Gastrocnemius medialis (tissue), 4 donors: ENCODE measurements around the gene P2RX1. TPM values are rescaled to one million over a fixed set of nuclear protein-coding genes. Genes with fewer than 3 reads are reported as not detected.
A peak's percentile ranks its signal among the peaks of the same experiment; 100 is the strongest.

Source experiments
- ATAC-seq, 2 donors: fragments of 150-250 bp; one replicate each; pipeline ENCODE4 v1.9.1; 2016
- DNase-seq, 2 donors: peaks; one replicate each; pipeline ENCODE4 v3.0.0-alpha.2; 2019
- H3K27ac ChIP-seq, 4 donors: fragments of 200-600 bp; sonication (generic); 1 replicate in 1 of 4; 2 replicates in 3 of 4; pipeline ENCODE4 v1.5.1; 2016 to 2018; ENCODE audit warnings: mild to moderate bottlenecking in 2 of 4, moderate library complexity in 1 of 4
- H3K27me3 ChIP-seq, 3 donors: fragments of 200-600 bp; sonication (generic) in 2 of 3; 1 replicate in 1 of 3; 2 replicates in 2 of 3; pipeline versions ENCODE4 v1.5.1 to v1.6.0; 2016 to 2019; ENCODE audit warnings: mild to moderate bottlenecking in 1 of 3, moderate library complexity in 1 of 3
- H3K36me3 ChIP-seq, 2 donors: fragments of 200-600 bp; sonication (generic) in 1 of 2; one replicate each; pipeline ENCODE4 v1.5.1; 2017 to 2018
- H3K4me1 ChIP-seq, 2 donors: fragments of 200-600 bp; sonication (generic) in 1 of 2; one replicate each; pipeline ENCODE4 v1.5.1; 2016 to 2017; ENCODE audit warnings: mild to moderate bottlenecking in 2 of 2
- H3K4me3 ChIP-seq, 4 donors: fragments of 200-600 bp; sonication (generic) in 3 of 4; 1 replicate in 1 of 4; 2 replicates in 3 of 4; pipeline ENCODE4 v1.5.1; 2016 to 2019; ENCODE audit warnings: mild to moderate bottlenecking in 2 of 4
- H3K9me3 ChIP-seq, 3 donors: fragments of 200-600 bp; sonication (generic) in 2 of 3; 1 replicate in 1 of 3; 2 replicates in 2 of 3; pipeline ENCODE4 v1.5.1; 2016 to 2019
- POLR2A ChIP-seq, 2 donors: fragments of 450-650 bp; IDR thresholded peaks; one replicate each; pipeline ENCODE4 v1.6.1; 2017; ENCODE audit warnings: antibody characterized with exemption in 2 of 2, mild to moderate bottlenecking in 2 of 2, moderate library complexity in 2 of 2
- in situ Hi-C, 4 donors: fragments of 200-750 bp; cut with MboI; loops; one replicate each; pipeline versions ENCODE4 v1.15.0 to v1.8.0; 2017; ENCODE audit warnings: low sequenced_read_pairs in 4 of 4
- intact Hi-C: fragments of 100-400 bp; cut with DNase I; formaldehyde crosslinking; loops from one replicate; pipeline ENCODE4 v1.15.1; 2023; ENCODE audit warnings: low total_unique reads
- total RNA-seq, 4 donors: library from RNA; depleted of rRNA; stranded (reverse); fragments of >200 nt; gene quantifications; one replicate each; pipeline versions ENCODE4 v1.1.0 to v1.2.3, GENCODE V29; 2016
- TF ChIP-seq, protein P1 (sequence below), 5 experiments: fragments of 450-650 bp in 3 of 5; fragments of 200-600 bp in 2 of 5; sonication (generic) in 2 of 5; IDR thresholded peaks in 4 of 5; conservative IDR thresholded peaks in 1 of 5; 1 replicate in 4 of 5; 2 replicates in 1 of 5; pipeline ENCODE4 v1.5.1; 2016 to 2019; ENCODE audit warnings: antibody characterized with exemption in 5 of 5, mild to moderate bottlenecking in 3 of 5, moderate library complexity in 3 of 5

P2RX1 gene
- total RNA-seq, 4 donors from 2014 or later, result 0.25 to 0.59 (median 0.38) TPM; not detected in 1

DNA sequence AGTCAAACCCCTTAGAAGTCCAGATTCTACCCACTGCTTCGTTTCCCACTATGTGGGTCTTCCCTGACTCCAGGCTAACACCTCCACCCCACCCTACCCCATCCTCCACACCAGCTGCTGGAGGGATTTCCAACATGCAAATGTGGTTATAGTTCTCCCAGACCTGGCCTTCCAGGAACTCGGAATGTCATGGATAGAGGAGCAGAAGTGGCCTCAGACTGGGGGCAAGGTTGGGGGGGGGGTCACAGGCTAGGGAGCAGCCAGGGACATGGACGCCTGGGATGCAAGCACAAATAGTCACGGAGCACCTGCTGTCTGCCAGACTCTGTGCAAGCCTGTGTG, 25.4 kb downstream of the P2RX1 start:
- H3K4me3 ChIP-seq, result no peak overlapping the region
- peak overlapping the region in 2 of 4 donors; percentile 81 to 85 for H3K27ac ChIP-seq
- no peaks in the 10 kb centered on the region for H3K36me3 ChIP-seq
- TF ChIP-seq, protein P1, sequence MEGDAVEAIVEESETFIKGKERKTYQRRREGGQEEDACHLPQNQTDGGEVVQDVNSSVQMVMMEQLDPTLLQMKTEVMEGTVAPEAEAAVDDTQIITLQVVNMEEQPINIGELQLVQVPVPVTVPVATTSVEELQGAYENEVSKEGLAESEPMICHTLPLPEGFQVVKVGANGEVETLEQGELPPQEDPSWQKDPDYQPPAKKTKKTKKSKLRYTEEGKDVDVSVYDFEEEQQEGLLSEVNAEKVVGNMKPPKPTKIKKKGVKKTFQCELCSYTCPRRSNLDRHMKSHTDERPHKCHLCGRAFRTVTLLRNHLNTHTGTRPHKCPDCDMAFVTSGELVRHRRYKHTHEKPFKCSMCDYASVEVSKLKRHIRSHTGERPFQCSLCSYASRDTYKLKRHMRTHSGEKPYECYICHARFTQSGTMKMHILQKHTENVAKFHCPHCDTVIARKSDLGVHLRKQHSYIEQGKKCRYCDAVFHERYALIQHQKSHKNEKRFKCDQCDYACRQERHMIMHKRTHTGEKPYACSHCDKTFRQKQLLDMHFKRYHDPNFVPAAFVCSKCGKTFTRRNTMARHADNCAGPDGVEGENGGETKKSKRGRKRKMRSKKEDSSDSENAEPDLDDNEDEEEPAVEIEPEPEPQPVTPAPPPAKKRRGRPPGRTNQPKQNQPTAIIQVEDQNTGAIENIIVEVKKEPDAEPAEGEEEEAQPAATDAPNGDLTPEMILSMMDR (IDR thresholded peaks at IDR 0.05 in 4 of 5, conservative IDR thresholded peaks at IDR 0.05 in 1 of 5), result no peak
- no peak for TF ChIP-seq POLR2A (IDR thresholded peaks at IDR 0.05)
- intact Hi-C loops, result loop anchor here (5.0 kb wide), 1 partner anchor 154 kb away; no protein-coding TSS in a partner anchor
- H3K4me1 ChIP-seq, result peaks cover 37 to 39% of the 10 kb centered on the region in 2 donors
- ATAC-seq (no peak), DNase-seq (no peak)
- H3K27me3 ChIP-seq, result no peaks in the 10 kb centered on the region
- in situ Hi-C loops, result no loop called here
- H3K9me3 ChIP-seq, result no peaks in the 10 kb centered on the region

GRCh38 chr17:3890082-3890877, 26.0 kb downstream of the P2RX1 start:
- no peak for ATAC-seq
- Histone ChIP-seq H3K27me3 (no peaks in the 10 kb centered on the region), H3K36me3 (no peaks in the 10 kb centered on the region), H3K4me1 (peaks cover 34 to 38% of the 10 kb centered on the region in 2 donors), H3K9me3 (no peaks in the 10 kb centered on the region), H3K27ac (peak overlapping the region; percentile 81 to 85 (median 82)), H3K4me3 (no peak overlapping the region)
- intact Hi-C loops, result loop anchor here (5.0 kb wide), 1 partner anchor 153 kb away; no protein-coding TSS in a partner anchor
- in situ Hi-C loops, result no loop called here
- TF ChIP-seq, protein P1 (IDR thresholded peaks at IDR 0.05 in 4 of 5, conservative IDR thresholded peaks at IDR 0.05 in 1 of 5), result no peak
- peak in 1 of 2 donors; percentile 12 for TF ChIP-seq POLR2A (IDR thresholded peaks at IDR 0.05)
- DNase-seq, result peak; percentile 24 to 70

DNA sequence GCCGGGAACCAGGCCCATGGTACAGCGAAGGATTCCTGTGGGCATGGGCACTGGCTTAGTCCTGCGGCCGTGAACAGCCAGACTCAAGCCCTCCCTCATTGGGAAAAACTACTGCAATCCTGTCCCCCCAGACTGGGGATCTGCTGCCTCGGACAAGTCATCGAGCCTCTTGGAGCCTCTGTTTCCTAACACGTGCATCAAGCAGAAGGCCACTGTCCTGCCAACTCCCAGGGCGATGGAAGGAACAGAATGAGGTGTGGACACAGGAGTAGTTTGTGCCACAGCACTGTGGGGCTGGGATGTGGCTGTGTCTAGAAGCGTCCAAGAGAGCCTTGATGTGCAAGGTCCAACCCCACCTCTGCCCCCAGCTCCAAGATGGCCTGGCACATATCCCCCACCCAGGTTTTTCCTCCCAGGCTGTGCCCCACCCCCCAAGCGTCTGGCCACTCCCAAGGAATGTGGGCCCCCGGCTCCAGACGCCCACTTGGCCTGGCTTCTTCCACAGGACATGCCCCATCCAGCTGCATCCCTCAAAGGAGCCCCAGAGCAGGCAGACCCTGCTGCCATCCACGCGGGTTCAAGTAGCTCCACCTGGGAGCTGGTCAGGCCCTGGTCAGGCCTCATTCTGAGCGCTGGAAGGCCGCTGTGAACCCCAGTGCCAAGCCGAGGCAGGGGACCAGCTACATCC, 26.8 kb downstream of the P2RX1 start:
- intact Hi-C loops, result loop anchor here (5.0 kb wide), 1 partner anchor 152 kb away; no protein-coding TSS in a partner anchor
- H3K27me3 ChIP-seq, result no peaks in the 10 kb centered on the region
- DNase-seq (no peak), ATAC-seq (no peak)
- peaks cover 26 to 31% of the 10 kb centered on the region in 2 donors for H3K4me1 ChIP-seq
- no peaks in the 10 kb centered on the region for H3K9me3 ChIP-seq
- no peak for TF ChIP-seq POLR2A (IDR thresholded peaks at IDR 0.05)
- TF ChIP-seq, protein P1 (IDR thresholded peaks at IDR 0.05 in 4 of 5, conservative IDR thresholded peaks at IDR 0.05 in 1 of 5), result no peak
- peak overlapping the region; percentile 81 to 85 (median 82) for H3K27ac ChIP-seq
- H3K36me3 ChIP-seq, result no peaks in the 10 kb centered on the region
- no peak overlapping the region for H3K4me3 ChIP-seq
- in situ Hi-C loops, result no loop called here

GRCh38 chr17:3888343-3889171, 27.7 kb downstream of the P2RX1 start:
- DNase-seq (peak; percentile 76 to 80), ATAC-seq (peak; percentile 41 to 49)
- intact Hi-C loops, result no loop called here
- in situ Hi-C loops, result no loop called here
- peak overlapping the region; percentile 81 to 85 (median 82) for H3K27ac ChIP-seq
- peak overlapping the region in 3 of 4 donors; percentile 14 to 39 (median 28) for H3K4me3 ChIP-seq
- H3K4me1 ChIP-seq, result peaks cover 17 to 23% of the 10 kb centered on the region in 2 donors
- H3K9me3 ChIP-seq, result no peaks in the 10 kb centered on the region
- H3K27me3 ChIP-seq, result no peaks in the 10 kb centered on the region
- H3K36me3 ChIP-seq, result no peaks in the 10 kb centered on the region
- peak; percentile 53 to 67 for TF ChIP-seq POLR2A (IDR thresholded peaks at IDR 0.05)
- TF ChIP-seq, protein P1 (IDR thresholded peaks at IDR 0.05 in 4 of 5, conservative IDR thresholded peaks at IDR 0.05 in 1 of 5), result no peak
